Muscle layer of duodenum (tissue), 2 donors: ENCODE measurements around the gene COL7A1.
"Not testable (repeated sequence)": the region's sequence is repeated elsewhere in the genome, so short reads cannot be mapped to it uniquely, and the experiment has no call there.

Experiments
- H3K27ac ChIP-seq: one replicate; pipeline ENCODE4 v1.7.0; 2013; ENCODE audit warnings: mild to moderate bottlenecking, low read length
- H3K27me3 ChIP-seq: one replicate; pipeline ENCODE4 v1.7.0; 2013; ENCODE audit warnings: low read depth, mild to moderate bottlenecking, control low read depth, low read length
- H3K36me3 ChIP-seq, 2 donors: one replicate each; pipeline ENCODE4 v1.7.0; 2013; ENCODE audit warnings: low read length in 2 of 2, control low read depth in 1 of 2, mild to moderate bottlenecking in 1 of 2; ENCODE audit not compliant: insufficient read depth in 2 of 2, control insufficient read depth in 1 of 2
- H3K4me1 ChIP-seq, 2 donors: one replicate each; pipeline ENCODE4 v1.7.0; 2013; ENCODE audit warnings: low read length in 2 of 2, mild to moderate bottlenecking in 2 of 2, control low read depth in 1 of 2, moderate library complexity in 1 of 2; ENCODE audit not compliant: insufficient read depth in 2 of 2, control insufficient read depth in 1 of 2
- H3K4me3 ChIP-seq, 2 donors: one replicate each; pipeline ENCODE4 v1.7.0; 2013; ENCODE audit warnings: low read length in 2 of 2, low read depth in 1 of 2, mild to moderate bottlenecking in 1 of 2
- H3K9me3 ChIP-seq, 2 donors: one replicate each; pipeline ENCODE4 v1.7.0; 2013; ENCODE audit warnings: low read length in 2 of 2, control low read depth in 1 of 2, mild to moderate bottlenecking in 1 of 2; ENCODE audit not compliant: control insufficient read depth in 1 of 2
- donor health status: healthy.

The COL7A1 gene

GRCh38 chr3:48530701-48531100 lies 64.4 kb downstream of the COL7A1 start:
- H3K27ac ChIP-seq, H3K4me1 ChIP-seq, H3K27me3 ChIP-seq, H3K4me3 ChIP-seq, H3K9me3 ChIP-seq: not testable (repeated sequence)
- peaks cover 6 to 10% of the 10 kb centered on the region in 2 donors for H3K36me3 ChIP-seq

- no peaks in the 10 kb centered on the region for H3K4me1 ChIP-seq
- H3K4me3 ChIP-seq, result no peak overlapping the region
- peaks cover 0 to 7% of the 10 kb centered on the region in 2 donors for H3K36me3 ChIP-seq
Observed at GRCh38 chr3:48528754-48529153, 66.4 kb downstream of the COL7A1 start.

GRCh38 chr3:48528048-48528447 lies 67.1 kb downstream of the COL7A1 start:
- no peaks in the 10 kb centered on the region for H3K9me3 ChIP-seq
- H3K4me1 ChIP-seq, result no peaks in the 10 kb centered on the region
- no peak overlapping the region for H3K27ac ChIP-seq
- H3K36me3 ChIP-seq, result peaks cover 0 to 7% of the 10 kb centered on the region in 2 donors
- H3K27me3 ChIP-seq, result no peaks in the 10 kb centered on the region
- no peak overlapping the region for H3K4me3 ChIP-seq

More at GRCh38 chr3:48528754-48529153, 66.4 kb downstream of the COL7A1 start:
- no peaks in the 10 kb centered on the region for H3K27me3 ChIP-seq
- H3K27ac ChIP-seq, result no peak overlapping the region
- no peaks in the 10 kb centered on the region for H3K9me3 ChIP-seq

- Histone ChIP-seq H3K27me3 (no peaks in the 10 kb centered on the region), H3K36me3 (peaks cover 0 to 7% of the 10 kb centered on the region in 2 donors), H3K9me3 (no peaks in the 10 kb centered on the region), H3K4me3 (no peak overlapping the region), H3K27ac (no peak overlapping the region), H3K4me1 (no peaks in the 10 kb centered on the region)
Observed at GRCh38 chr3:48524970-48525369, 70.2 kb downstream of the COL7A1 start.

GRCh38 chr3:48521635-48522034 lies 73.5 kb downstream of the COL7A1 start:
- peaks cover 5 to 7% of the 10 kb centered on the region in 2 donors for H3K36me3 ChIP-seq
- H3K9me3 ChIP-seq, result no peaks in the 10 kb centered on the region
- H3K4me1 ChIP-seq, result no peaks in the 10 kb centered on the region
- no peak overlapping the region for H3K27ac ChIP-seq
- no peaks in the 10 kb centered on the region for H3K27me3 ChIP-seq
- H3K4me3 ChIP-seq, result no peak overlapping the region

GRCh38 chr3:48519277-48519643 lies 75.9 kb downstream of the COL7A1 start:
- peaks cover 0 to 5% of the 10 kb centered on the region in 2 donors for H3K36me3 ChIP-seq
- no peak overlapping the region for H3K27ac ChIP-seq
- H3K4me3 ChIP-seq, result no peak overlapping the region
- no peaks in the 10 kb centered on the region for H3K4me1 ChIP-seq
- no peaks in the 10 kb centered on the region for H3K27me3 ChIP-seq
- H3K9me3 ChIP-seq, result no peaks in the 10 kb centered on the region

- no peak overlapping the region for H3K27ac ChIP-seq
- H3K4me3 ChIP-seq, result no peak overlapping the region
- no peaks in the 10 kb centered on the region for H3K9me3 ChIP-seq
- peaks cover 0 to 5% of the 10 kb centered on the region in 2 donors for H3K36me3 ChIP-seq
- H3K27me3 ChIP-seq, result no peaks in the 10 kb centered on the region
- H3K4me1 ChIP-seq, result no peaks in the 10 kb centered on the region
Observed at GRCh38 chr3:48518638-48519276, 76.4 kb downstream of the COL7A1 start.

GRCh38 chr3:48518069-48518468 lies 77.1 kb downstream of the COL7A1 start:
- H3K4me3 ChIP-seq, result no peak overlapping the region
- H3K27me3 ChIP-seq, result no peaks in the 10 kb centered on the region

GRCh38 chr3:48516571-48516970 lies 78.6 kb downstream of the COL7A1 start:
- Histone ChIP-seq H3K4me1 (no peaks in the 10 kb centered on the region), H3K9me3 (no peaks in the 10 kb centered on the region), H3K27me3 (no peaks in the 10 kb centered on the region), H3K27ac (no peak overlapping the region), H3K36me3 (peaks cover 0 to 5% of the 10 kb centered on the region in 2 donors), H3K4me3 (no peak overlapping the region)

More at GRCh38 chr3:48518069-48518468, 77.1 kb downstream of the COL7A1 start:
- no peak overlapping the region for H3K27ac ChIP-seq
- peaks cover 0 to 5% of the 10 kb centered on the region in 2 donors for H3K36me3 ChIP-seq
- no peaks in the 10 kb centered on the region for H3K9me3 ChIP-seq
- no peaks in the 10 kb centered on the region for H3K4me1 ChIP-seq

- Histone ChIP-seq H3K4me3 (no peak overlapping the region), H3K27me3 (no peaks in the 10 kb centered on the region), H3K9me3 (no peaks in the 10 kb centered on the region), H3K36me3 (peaks cover 0 to 5% of the 10 kb centered on the region in 2 donors), H3K4me1 (no peaks in the 10 kb centered on the region), H3K27ac (no peak overlapping the region)
Observed at GRCh38 chr3:48514431-48515227, 80.5 kb downstream of the COL7A1 start.
